GM19023 (cell line): Measurements from ENCODE around the gene HOXC10.

Experiments
- ATAC-seq: cut with Tn5 transposase; IDR thresholded peaks from one replicate; pipeline ENCODE4 v1.9.1; 2021; ENCODE audit warnings: mild to moderate bottlenecking, moderate library complexity; ENCODE audit not compliant: unreplicated experiment

The HOXC10 gene

DNA sequence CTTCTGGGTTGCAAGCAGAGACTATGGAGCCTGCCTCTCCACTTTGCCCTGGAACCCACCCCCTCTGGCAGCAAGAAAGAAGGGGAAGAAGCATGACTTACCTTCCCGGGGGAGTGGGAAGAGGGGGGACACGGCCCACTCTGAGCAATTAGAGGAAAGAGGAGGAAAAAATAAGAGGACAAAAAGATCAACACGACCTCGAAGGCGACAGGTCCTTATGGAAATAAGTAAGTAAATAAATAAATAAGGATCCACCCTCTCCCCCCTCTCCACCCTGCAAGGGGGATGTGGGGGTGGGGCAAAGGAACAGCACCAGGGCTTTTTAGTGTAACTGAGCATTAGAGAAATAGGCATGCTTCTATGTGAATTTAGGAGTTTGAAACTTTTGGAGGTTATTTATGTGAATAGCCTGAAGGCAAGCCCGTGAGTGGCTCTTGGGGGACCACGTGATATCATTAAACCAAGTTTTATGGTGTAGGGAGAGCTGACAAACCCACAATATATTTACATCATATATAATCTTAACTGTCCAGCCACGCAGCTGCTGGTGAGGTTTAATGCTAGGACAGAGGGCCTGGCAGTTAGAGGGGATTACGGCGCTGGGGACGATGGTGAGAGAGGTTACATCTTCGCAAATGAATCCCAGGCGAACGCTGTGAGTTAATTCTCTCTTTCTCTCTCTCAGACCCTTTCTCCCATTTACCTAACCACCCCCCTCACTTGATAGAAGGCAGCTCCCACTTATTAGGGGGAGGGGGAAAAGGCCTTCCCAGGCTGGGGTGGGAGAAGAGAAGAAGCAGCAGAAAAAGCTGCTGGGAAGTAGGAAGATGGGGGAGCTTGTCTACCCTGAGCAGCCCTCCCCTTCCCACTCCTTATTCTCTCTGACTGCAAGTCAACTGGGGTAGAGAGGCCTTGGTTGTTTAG is 52.7 kb downstream of the HOXC10 start:
- ATAC-seq, result no peak

DNA sequence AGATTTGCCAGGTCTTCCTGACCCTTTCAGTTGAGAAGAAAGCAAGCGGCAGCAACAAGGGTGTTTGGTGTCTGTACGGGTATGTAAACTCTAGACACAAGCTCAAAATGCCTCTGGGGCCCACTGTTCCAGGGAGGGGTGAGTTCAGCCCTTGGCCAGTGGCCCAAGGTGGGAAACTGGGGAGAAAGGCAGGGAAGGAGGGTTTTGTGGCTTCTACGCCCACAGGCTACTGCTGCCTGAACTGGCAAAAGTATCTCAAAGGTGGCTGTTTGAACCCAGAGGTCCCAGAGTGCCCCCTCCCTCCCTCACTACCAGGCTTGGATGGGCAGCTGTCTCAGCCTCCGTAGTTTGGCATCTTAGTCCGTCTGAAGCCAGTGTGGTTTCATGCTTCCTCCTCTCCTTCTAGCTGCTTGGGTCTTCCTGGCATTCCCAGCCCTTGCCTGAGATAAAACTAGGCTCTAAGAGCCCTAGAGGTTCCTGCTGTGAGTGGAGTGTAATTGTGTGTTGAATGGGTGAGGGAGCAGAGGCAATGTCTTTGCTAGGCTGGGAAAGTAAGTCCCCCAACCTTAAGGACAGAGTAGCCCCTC is 53.4 kb downstream of the HOXC10 start:
- no peak for ATAC-seq

DNA sequence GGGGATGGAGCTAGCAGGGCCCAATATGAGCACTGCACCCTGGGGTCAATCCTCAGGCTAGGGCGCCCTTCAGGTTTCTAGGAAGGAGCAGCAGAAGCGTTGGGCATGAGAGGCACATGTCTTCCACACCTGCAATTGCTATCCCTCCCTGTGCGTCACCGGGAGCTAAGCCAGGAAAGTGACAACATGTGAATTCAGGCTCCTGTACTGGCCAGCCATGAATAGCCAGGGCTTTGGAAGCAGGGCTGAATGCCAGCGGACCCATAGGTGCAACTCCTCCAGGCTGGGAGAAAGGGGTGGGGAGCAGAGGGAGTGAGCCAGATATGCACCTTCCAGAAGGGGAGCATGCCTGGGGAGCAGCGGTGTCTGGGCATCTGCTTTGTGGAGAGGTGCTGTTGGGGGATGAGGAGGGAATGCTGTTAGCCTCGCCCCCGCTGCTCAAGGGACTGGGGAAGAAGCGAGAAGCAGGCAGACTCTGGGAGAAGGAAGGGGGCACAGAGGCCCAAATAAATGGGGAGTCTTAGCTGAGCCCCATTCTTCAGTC is 54.0 kb downstream of the HOXC10 start:
- no peak for ATAC-seq

DNA sequence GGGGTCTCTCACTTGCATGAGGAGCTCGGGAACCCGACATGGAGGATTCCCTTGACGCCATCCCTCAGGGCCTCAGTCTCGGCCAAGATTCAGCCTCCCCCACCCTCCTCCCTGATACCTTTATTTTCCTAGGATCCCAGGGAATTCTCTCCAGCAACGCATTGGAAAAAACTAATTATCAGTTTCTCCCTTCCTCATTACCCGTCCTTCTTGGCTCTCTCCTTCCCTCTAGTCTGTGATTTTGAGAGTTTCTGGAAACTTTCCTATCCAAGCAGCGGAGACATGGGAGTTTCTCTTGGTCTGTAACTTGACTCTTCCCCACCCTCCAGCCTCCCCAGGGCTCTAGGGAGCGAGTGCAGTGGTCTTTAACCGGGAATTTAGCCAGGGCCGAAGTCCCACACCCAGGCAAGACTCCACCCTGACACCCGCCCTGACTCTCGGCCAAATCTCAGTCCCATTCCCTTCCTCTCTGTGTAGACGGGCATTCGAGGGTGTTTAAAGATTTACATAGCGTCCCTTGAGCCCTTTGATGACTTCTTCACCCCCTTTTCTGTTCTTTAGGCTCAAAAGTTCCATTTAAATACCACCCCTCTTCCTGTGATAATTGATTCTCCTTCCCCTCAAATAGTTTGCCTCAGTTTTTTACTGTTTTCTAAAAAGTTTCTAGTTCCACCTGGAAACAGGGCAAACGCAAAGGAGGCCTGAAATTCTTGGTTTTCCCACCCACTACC is 54.6 kb downstream of the HOXC10 start:
- no peak for ATAC-seq
